GM21381 (cell line): Measurements from ENCODE around the gene SGF29.
"Not testable (repeated sequence)": the region's sequence is repeated elsewhere in the genome, so short reads cannot be mapped to it uniquely, and the experiment has no call there.

ENCODE experiments used
- ATAC-seq: cut with Tn5 transposase; IDR thresholded peaks from one replicate; pipeline ENCODE4 v1.9.1; 2021; ENCODE audit warnings: mild to moderate bottlenecking, moderate library complexity; ENCODE audit not compliant: unreplicated experiment

Gene SGF29

GRCh38 chr16:28532940-28533647, 20.6 kb upstream of the SGF29 start:
- ATAC-seq = no peak

GRCh38 chr16:28534542-28535373, 19.0 kb upstream of the SGF29 start:
- ATAC-seq = no peak

GRCh38 chr16:28537076-28537475, 16.6 kb upstream of the SGF29 start:
- no peak for ATAC-seq

- ATAC-seq = no peak
Measured at GRCh38 chr16:28537964-28538732, 15.6 kb upstream of the SGF29 start.

- no peak for ATAC-seq
Measured at GRCh38 chr16:28538733-28539596, 14.8 kb upstream of the SGF29 start, which contains the start of gene NUPR1. NUPR1 (minus strand) TSS chr16:28538974; CDS start chr16:28538907, 67 bp downstream.

- no peak for ATAC-seq
Measured at GRCh38 chr16:28540346-28540745, 13.4 kb upstream of the SGF29 start.

GRCh38 chr16:28542646-28543045, 11.1 kb upstream of the SGF29 start:
- ATAC-seq = no peak

GRCh38 chr16:28543072-28543471, 10.6 kb upstream of the SGF29 start:
- ATAC-seq = no peak

- no peak for ATAC-seq
Measured at GRCh38 chr16:28544998-28545397, 8.7 kb upstream of the SGF29 start.

GRCh38 chr16:28545964-28546363, 7.8 kb upstream of the SGF29 start:
- ATAC-seq = not testable (repeated sequence)

- ATAC-seq = no peak
Measured at GRCh38 chr16:28546626-28547025, 7.1 kb upstream of the SGF29 start.

- ATAC-seq = no peak
Measured at GRCh38 chr16:28548306-28548802, 5.4 kb upstream of the SGF29 start.

- no peak for ATAC-seq
Measured at GRCh38 chr16:28549301-28549899, 4.3 kb upstream of the SGF29 start.

- ATAC-seq = no peak
Measured at GRCh38 chr16:28554634-28555423, 1.1 kb downstream of the SGF29 start.

- no peak for ATAC-seq
Measured at GRCh38 chr16:28555561-28555960, 1.8 kb downstream of the SGF29 start.

- no peak for ATAC-seq
Measured at GRCh38 chr16:28556914-28557320, 3.2 kb downstream of the SGF29 start.

GRCh38 chr16:28558456-28558855, 4.7 kb downstream of the SGF29 start:
- no peak for ATAC-seq

- no peak for ATAC-seq
Measured at GRCh38 chr16:28561557-28562187, 8.0 kb downstream of the SGF29 start.

GRCh38 chr16:28562199-28562598, 8.5 kb downstream of the SGF29 start:
- no peak for ATAC-seq
